Globus pallidus (tissue), 1 donor: ENCODE measurements around the gene TBX10.
"Not testable (repeated sequence)": the region's sequence is repeated elsewhere in the genome, so short reads cannot be mapped to it uniquely, and the experiment has no call there.

Experiments used
- DNase-seq: peaks from one replicate; pipeline ENCODE4 v3.0.0-alpha.2; 2015; ENCODE audit warnings: low spot score

TBX10 gene

DNA sequence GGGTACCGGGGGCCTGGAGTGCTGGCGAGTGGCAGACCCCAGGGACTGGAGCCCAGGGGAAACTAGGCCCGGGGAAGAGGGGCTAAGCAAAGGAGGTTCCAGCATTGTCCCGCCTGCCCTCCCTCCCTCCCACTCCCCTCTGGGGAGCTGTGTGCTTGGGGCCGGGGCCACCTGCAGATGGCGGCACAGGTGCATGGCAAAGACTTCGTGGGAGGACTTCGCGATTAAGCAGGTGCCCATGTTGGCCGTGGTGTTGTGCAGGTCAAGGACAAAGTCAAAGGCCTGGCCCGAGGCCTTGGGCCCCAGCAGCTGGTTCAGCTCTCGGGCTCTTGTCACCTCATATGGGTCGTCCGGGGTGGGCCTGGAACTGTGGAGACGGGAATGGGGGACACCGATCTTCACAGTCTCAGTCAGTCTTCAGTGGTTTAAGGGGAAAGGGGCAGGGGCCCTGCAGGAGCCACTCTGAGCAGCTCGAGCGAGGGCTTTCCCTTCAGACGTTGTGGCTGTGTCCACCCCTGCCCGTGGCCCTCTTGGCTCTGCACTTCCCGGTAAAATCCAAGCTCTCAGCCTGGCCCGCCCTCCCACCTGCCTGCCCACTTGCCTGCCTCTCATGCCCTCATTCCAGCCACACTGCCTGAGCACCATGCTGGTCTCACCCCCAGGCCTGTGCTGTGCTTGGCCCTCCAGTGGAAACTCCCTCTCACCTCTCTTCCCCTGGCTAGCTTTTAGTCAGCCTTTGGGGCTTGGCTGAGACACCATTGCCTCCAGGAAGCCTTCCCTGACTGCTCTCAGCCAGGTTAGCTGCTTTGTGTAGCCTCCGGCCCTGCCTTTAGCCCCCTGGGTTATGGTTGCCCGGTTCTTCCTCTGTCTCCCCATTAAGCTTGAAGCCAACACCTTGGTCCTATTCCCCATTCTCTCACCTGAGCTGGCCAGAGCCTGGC lies 6.2 kb upstream of the TBX10 start:
- DNase-seq = no peak

DNA sequence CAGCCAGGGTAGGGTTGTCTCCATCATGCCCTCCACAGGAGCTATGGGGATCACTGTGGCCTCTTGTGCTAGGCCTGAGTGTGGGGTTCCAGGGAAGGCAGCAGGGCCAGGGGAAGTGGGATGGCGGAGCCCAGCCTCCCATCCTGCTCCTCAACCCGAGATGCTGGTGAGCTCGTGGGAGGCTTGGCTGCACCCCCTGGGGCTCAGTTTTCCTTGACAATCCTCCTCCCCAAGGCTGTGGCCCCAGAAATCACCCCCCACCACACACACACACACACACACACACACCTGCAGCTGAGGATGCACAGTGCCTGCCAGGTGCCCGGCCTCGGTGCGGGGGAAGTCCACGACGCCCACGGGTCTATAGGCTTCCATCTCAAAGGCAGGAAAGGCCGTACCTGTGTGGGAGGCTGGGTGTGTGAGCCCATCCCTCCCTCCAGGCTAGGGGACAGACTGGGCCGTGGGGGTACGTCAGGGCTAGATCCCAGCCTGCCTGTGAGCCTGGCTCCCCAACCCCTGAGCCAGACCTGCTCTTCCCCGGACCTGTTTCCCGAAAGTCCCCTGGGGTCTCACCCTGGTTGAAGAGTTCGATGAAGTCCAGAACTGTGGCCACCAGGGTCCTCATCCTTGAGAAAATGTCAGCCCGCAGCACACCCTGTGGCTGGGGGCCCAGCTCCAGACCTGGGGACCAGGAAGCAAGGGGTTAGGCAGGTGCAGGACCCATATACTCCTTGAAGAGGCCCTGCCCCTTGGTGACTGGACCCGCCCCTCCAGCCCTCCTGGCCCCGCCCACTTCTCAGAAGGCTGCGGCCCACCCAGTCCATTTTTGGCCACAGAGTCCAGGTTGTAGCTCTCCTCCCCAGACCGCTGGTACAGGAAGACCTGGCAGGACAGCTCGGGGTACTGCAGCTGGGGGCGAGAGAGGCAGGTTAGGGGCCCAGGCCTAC lies 5.2 kb upstream of the TBX10 start:
- no peak for DNase-seq

GRCh38 chr11:67644042-67644441 lies 4.5 kb upstream of the TBX10 start:
- DNase-seq = no peak

GRCh38 chr11:67642173-67643120 lies 2.9 kb upstream of the TBX10 start:
- no peak for DNase-seq

DNA sequence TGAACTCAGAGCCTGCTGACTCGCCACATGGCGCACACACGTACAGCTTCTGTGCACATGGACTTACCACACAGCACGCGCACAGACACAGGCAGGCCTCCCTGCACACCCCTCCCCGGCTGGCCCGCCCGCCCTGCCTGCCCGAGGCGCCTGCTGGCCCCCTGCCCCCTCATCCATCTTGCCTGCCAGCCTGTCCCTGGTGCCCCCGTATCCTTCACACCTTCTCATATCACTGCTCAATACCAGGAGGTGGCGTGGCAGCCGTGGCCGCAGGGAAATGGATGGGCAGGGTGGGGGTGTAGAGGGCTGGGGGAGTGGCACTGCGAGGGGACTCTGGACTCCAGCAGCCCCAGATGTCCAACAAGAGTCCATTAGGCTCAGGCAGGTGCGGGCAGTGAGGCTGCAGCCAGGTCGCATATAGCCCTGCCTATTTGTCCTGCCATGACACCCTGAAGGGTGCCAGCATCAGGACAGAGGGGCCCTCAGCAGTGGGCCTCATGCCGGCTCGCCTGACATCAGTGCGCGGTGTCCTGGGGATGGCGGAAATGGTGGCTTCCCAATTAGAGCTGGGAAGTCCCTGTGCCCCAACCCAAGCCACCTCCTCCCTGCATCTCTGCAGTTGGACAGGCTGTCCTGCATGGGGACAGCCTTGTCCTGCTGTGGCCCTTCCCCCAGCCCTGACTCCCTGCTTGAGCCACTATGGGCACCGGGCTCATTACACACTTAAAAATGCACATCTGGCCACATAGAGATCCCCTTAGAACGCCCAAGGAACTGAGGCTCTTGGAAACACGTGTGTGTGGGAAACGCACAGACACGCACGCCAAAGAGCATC lies 2.0 kb upstream of the TBX10 start:
- DNase-seq = no peak

DNA sequence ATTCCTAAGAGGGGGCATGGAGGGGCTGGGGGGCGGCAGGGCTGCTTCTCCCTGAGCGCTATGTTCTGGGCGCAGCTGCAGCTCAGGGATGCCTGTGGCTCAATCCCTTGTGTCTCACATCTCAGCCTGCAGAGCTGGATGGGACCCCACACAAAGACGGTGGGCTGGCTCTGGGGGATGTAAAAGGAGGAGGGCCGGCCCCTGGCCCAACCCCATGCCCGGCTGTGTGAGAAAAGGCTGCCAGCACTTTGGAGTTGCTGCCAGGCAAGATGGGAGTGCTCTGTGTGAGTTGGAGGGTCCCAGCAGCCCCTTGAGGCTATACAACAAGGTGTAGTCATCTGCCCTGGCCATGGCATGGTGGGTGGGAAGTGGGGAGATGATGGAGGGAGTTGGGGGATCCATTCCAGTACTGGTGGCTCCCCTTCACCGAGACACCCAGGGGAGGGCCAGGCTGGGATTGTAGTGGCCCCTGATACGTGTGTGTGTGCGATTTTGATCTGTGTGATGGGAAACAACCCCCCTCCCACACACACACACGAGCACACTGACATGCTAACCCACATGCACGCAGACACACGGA lies 1.3 kb upstream of the TBX10 start:
- DNase-seq = no peak

DNA sequence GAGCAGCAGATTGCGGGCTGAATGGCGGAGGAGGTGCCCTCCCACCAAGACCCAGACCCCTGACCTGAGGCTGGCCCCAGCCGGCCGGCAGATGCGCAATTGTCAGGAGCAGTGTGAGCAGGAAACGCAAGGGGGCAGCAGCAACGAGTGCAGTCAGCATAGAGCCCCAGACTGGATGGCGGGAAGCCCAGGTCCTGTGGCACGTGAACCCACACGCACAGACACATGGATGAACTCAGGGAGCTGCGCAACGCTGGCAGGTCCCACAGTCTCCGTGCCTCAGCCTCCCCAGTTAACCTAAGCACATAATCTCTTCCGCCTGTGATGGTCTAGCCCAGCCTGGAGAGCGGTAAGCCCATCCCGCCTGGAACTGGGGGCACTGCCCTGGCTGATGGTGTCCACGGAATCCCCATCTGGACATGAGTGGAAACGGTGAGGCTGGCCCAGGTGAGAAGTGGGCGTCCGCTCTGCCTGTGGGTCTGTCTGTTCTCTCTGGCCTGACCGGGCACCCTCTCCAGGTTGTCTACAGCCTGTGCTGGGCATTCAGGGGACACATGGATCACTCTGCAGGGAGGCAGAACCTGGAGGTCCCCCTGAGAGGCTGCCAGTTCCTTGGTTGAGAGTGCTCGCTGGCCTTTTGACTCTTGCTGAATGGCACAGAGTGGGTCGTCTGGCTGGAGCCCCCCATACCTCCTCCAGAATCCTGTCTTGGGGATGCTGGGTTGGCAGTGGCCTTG lies 626 bp upstream of the TBX10 start:
- DNase-seq = peak; percentile 35

- DNase-seq = no peak
Measured at GRCh38 chr11:67638535-67639437, 777 bp downstream of the TBX10 start.

- DNase-seq = not testable (repeated sequence)
Measured at GRCh38 chr11:67637441-67637840, 2.1 kb downstream of the TBX10 start.

GRCh38 chr11:67636962-67637361 lies 2.6 kb downstream of the TBX10 start:
- DNase-seq = no peak

DNA sequence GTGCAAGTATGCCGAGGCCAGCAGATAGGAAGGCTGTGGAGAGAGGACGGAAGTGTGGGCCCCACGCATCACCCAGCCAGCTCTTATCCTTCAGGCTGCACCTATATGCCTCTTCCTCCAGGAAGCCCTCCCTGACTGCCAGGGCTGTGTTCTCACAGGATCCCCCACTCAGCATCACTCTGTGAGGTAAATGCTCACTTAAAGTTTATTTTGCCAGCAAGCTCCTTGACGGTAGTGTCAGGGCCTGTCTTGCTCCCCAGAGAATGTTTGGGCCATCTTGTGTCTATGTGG lies 4.4 kb downstream of the TBX10 start:
- DNase-seq = no peak

- DNase-seq = no peak
Measured at GRCh38 chr11:67634366-67635230, 5.0 kb downstream of the TBX10 start.

- DNase-seq = no peak
Measured at GRCh38 chr11:67633758-67634365, 5.7 kb downstream of the TBX10 start.

DNA sequence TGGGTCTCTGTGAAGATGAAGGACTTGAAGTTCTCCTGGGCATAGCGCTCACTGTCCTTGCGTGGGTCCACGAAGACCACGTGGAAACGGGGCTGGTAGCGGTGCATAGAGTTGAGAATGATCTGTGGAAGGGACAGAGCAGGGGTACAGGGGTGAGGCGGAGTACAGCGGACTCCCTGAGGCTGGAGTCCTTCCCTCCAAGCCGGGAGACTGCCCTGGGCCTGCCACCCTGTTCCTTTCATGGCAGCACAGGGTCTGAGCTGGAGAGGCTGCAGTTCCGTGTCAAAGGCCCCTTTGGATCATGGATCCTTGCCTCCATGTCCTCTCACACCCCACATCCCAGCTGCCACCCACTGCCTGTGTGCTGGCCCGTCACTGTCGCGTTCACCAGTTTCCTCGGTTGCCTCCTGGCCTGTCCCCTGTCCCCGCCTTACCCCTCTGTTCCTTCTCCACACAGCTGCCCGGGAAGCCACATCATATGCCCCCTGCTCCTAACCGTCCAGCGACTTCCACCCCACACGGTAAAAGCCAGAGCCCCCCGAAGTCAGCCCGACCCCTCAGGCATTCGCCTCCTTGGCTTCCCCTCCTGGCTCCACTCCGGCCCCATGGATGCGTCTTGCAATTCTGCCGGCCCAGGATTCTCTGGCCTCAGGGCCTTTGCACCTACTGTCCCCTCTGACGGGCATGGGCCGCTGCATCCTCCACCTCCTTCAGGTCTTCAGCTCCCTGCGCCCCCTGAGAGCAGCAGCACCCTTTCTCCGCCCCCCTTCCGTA lies 6.4 kb downstream of the TBX10 start:
- DNase-seq = no peak

- no peak for DNase-seq
Measured at GRCh38 chr11:67632175-67632981, 7.2 kb downstream of the TBX10 start.

DNA sequence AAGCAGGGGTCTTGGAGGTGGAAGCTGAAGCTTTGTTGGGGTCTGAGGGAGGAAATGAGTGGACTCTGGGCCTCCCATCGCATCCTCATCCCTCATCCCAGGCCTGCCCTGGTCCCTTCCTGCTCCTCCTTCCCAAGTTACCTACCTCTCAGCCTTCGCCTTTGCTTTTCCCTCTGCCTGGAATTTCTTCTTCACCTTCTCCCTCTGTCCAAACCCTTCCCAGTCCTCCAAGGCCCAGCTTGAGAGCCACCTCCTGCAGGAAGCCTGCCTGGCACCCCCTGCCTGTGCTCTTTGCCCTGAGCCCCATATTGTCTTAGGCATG lies 7.7 kb downstream of the TBX10 start:
- no peak for DNase-seq
